GM12875 (cell line): ENCODE data around the gene ZNF302.
A peak's percentile ranks its signal among the peaks of the same experiment; 100 is the strongest.

Experiments used
- H3K4me3 ChIP-seq: one replicate; pipeline ENCODE4 v1.5.1; 2011; ENCODE audit warnings: low read depth, low read length, control low read depth
- CTCF ChIP-seq: IDR thresholded peaks from 2 replicates; pipeline ENCODE4 v1.5.1; 2011; ENCODE audit warnings: low read depth, mild to moderate bottlenecking, control low read depth, inconsistent platforms, low read length, moderate library complexity, borderline replicate concordance; ENCODE audit not compliant: insufficient read depth

ZNF302 gene

GRCh38 chr19:34711890-34712289 lies 34.4 kb downstream of the ZNF302 start:
- no peak overlapping the region for H3K4me3 ChIP-seq

GRCh38 chr19:34712395-34713261 lies 35.1 kb downstream of the ZNF302 start:
- peak; percentile 29; the same call in 1 of the 2 replicates for TF ChIP-seq CTCF
- H3K4me3 ChIP-seq: no peak overlapping the region

More at GRCh38 chr19:34711890-34712289, 34.4 kb downstream of the ZNF302 start:
- TF ChIP-seq CTCF: no peak

GRCh38 chr19:34713262-34713637 lies 35.8 kb downstream of the ZNF302 start:
- no peak overlapping the region for H3K4me3 ChIP-seq
- TF ChIP-seq CTCF: no peak

GRCh38 chr19:34715357-34715756 lies 37.9 kb downstream of the ZNF302 start:
- no peak overlapping the region for H3K4me3 ChIP-seq
- TF ChIP-seq CTCF: no peak

GRCh38 chr19:34722353-34722752 lies 44.9 kb downstream of the ZNF302 start:
- H3K4me3 ChIP-seq: no peak overlapping the region
- no peak for TF ChIP-seq CTCF

- H3K4me3 ChIP-seq: no peak overlapping the region
- TF ChIP-seq CTCF: no peak
Measured at GRCh38 chr19:34725400-34725799, 47.9 kb downstream of the ZNF302 start.
